ENCODE results near the gene VCL.
A peak's percentile ranks its signal among the peaks of the same experiment; 100 is the strongest.

Gene VCL

GRCh38 chr10:74079936-74080590 lies 82.1 kb downstream of the VCL start:
- no peak overlapping the region for H3K4me3 ChIP-seq (ENCODE audit: low read depth, low read length)
- no peak for DNase-seq (ENCODE audit: low read depth)
- TF ChIP-seq, protein P1, sequence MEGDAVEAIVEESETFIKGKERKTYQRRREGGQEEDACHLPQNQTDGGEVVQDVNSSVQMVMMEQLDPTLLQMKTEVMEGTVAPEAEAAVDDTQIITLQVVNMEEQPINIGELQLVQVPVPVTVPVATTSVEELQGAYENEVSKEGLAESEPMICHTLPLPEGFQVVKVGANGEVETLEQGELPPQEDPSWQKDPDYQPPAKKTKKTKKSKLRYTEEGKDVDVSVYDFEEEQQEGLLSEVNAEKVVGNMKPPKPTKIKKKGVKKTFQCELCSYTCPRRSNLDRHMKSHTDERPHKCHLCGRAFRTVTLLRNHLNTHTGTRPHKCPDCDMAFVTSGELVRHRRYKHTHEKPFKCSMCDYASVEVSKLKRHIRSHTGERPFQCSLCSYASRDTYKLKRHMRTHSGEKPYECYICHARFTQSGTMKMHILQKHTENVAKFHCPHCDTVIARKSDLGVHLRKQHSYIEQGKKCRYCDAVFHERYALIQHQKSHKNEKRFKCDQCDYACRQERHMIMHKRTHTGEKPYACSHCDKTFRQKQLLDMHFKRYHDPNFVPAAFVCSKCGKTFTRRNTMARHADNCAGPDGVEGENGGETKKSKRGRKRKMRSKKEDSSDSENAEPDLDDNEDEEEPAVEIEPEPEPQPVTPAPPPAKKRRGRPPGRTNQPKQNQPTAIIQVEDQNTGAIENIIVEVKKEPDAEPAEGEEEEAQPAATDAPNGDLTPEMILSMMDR (IDR thresholded peaks at IDR 0.05; ENCODE audit: insufficient read depth, low read depth, low read length, missing control alignments), result no peak

DNA sequence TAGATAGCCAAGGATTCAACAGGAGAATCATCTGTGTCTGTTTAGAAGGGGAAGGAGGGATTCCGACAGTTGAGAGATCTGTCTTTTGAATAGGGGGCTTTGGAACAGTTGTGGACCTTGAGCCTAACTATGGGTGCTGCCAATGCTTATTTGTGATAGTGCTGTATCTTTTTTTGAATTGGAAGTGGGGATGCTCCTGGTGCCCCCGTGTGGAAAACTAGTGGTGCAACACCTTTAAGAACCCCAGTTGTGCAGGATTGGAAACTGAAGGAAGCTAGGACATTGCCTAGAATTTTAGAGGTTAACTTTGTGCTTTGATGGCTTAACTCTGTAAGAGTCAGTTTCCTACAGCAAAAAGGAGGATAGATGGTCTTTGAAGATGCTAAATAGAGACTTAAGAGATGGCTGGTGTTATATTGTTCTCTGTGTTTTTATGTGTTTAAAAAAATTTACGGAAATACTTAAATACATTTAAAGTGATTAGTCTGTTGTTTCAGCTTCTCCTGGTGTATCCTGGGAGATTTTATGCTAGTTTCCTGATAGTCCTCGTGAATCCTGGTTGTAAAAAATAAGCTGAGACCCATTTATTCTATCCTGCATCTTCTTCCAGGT lies 83.4 kb downstream of the VCL start:
- peak; percentile 65 for DNase-seq (ENCODE audit: low read depth)
- TF ChIP-seq, protein P1 (IDR thresholded peaks at IDR 0.05; ENCODE audit: insufficient read depth, low read depth, low read length, missing control alignments), result peak; percentile 69

DNA sequence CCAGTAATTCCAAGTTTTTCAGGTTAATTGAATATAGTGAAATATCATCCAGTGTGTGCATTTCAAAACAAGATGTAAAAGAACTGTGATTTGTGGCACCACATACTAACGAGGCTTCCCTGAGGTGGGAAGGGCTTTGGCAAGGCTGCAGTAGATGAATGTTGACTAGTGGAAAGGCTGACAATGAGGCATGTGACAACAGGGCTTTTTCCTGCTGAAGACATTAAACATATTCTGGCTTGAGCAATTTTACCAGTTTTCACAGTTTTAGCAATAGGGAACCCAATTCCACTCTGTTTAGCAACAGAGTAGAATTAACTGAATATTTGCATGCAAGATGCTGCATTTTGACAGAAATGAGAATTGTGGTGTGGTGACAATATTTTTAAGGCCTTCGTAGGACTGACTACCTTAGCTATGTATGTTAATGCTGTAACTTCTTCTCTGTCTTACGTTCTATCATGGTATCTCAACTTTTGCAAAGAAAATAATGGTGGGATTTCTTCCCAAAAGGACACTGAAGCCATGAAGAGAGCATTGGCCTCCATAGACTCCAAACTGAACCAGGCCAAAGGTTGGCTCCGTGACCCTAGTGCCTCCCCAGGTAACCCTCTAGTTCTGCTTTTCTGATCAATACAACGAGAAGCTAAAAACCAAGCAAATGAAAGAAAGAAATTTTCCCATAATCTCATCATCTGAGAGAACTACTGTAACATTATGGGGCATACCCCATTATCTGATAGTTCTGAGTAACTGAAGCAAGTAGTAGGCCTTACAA lies 84.2 kb downstream of the VCL start:
- H3K4me3 ChIP-seq (ENCODE audit: low read depth, low read length), result no peak overlapping the region
- TF ChIP-seq, protein P1 (IDR thresholded peaks at IDR 0.05; ENCODE audit: insufficient read depth, low read depth, low read length, missing control alignments), result no peak
- DNase-seq (ENCODE audit: low read depth), result no peak

More for the DNA sequence above, 83.4 kb downstream of the VCL start:
- H3K4me3 ChIP-seq (ENCODE audit: low read depth, low read length), result no peak overlapping the region

- H3K4me3 ChIP-seq (ENCODE audit: low read depth, low read length), result no peak overlapping the region
- DNase-seq (ENCODE audit: low read depth), result no peak
- TF ChIP-seq, protein P1 (IDR thresholded peaks at IDR 0.05; ENCODE audit: insufficient read depth, low read depth, low read length, missing control alignments), result no peak
Measured at GRCh38 chr10:74083304-74083703, 85.4 kb downstream of the VCL start.

DNA sequence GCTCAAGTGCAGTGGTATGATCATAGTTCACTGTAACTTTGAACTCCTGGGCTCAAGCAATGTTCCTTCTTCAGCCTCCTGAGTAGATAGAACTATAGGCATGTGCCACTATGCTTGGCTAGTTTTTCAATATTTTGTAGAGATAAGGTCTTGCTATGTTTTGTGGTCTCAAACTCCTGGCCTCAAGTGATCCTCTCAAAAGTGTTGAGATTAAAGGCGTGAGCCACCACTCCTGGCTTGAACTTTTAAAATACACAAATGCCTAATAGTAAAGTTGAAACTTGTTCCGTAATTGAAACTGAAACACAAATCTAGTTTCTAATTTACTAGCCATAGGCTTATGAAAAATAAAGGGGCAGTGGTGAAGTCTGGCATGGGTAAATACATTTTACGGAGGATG lies 87.0 kb downstream of the VCL start:
- H3K4me3 ChIP-seq (ENCODE audit: low read depth, low read length), result no peak overlapping the region
- TF ChIP-seq, protein P1 (IDR thresholded peaks at IDR 0.05; ENCODE audit: insufficient read depth, low read depth, low read length, missing control alignments), result no peak

DNA sequence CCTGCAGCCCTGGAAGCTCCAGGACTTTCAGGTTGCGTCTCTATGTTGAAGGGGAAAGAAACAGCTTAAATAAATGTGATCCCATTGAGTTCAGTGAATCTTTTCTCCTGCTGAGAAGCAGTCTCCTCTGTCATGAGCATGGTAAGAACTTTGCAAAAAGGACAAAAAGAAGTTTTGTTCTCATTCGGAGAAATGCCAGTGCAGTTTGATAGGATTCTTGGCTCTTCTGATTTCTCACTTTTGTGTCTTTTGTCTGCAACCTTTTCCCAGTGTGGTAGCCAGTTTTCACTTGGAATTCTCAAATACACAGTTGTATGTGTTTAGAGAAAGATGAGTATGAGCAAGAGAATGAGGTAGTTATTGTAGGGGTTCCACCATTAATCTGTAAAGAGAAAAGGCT lies 88.4 kb downstream of the VCL start:
- TF ChIP-seq, protein P1 (IDR thresholded peaks at IDR 0.05; ENCODE audit: insufficient read depth, low read depth, low read length, missing control alignments), result no peak
- no peak overlapping the region for H3K4me3 ChIP-seq (ENCODE audit: low read depth, low read length)
- DNase-seq (ENCODE audit: low read depth), result no peak

More for the DNA sequence above, 87.0 kb downstream of the VCL start:
- DNase-seq (ENCODE audit: low read depth), result peak; percentile 73

Data from GM12865 (cell line).